GM10847 (cell line): ENCODE data around the gene RPL10.

ENCODE experiments used
- POLR2A ChIP-seq: IDR thresholded peaks from 2 replicates; pipeline ENCODE4 v1.6.1; 2011; ENCODE audit not compliant: insufficient read length; ENCODE audit errors: extremely low read depth

The RPL10 gene

DNA sequence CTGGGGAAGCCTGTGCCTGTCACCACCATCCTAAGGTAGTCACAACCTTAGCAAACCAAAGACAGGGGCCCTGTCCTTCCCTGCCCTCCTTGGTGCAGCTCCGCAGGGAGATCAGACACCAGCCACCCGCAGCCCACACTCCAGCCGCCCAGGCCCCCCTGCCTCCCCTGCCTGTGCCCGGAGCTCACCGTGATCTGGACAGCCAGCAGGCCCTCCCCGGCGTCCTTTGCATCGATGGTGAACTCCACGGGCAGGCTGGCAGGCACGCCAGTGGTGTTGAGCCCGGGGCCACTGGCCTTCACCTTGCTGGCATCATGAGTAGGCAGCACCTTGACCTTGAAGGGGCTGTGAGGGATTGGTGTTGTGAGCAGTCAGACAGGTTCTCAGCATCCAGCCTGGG, 40.2 kb upstream of the RPL10 start:
- no peak for TF ChIP-seq POLR2A

GRCh38 chrX:154358829-154359228, 39.3 kb upstream of the RPL10 start:
- TF ChIP-seq POLR2A = no peak

DNA sequence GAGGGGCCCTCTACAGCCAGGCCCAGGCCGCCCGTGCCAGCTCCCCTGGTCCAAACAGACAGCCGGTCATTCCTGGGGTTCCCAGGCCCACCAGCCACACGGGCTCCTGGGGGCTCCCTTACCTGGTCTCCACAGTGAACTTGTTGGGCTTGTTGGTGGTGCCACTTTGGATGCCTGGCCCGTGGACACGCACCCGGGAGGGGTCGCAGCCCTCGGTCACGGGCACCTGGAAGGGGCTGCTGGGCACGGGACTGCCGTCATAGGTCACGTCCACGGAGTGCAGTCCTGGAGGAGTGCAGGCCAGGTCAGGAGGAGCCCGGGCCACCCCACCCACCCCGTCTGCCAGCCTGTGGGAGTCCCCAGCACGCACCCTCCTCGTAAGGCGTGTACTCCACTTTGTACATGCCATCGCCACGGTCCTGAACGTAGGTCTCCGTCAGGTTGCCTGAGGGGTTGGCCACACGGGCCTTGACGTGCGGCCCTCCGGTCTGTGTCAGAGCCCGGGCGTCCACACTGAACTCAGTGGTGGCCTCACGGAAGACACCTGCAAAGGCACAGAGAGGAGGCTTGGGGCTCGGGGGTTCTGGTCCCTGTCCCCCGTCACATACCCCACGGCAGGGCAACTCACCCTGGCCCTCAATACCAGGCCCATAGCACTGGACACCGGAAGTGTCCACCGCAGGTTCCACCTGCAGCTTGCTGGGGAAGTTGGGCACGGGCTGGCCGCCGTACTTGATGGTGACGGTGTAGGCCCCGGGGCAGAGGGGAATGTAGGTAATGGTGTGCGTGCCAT, 38.6 kb upstream of the RPL10 start:
- no peak for TF ChIP-seq POLR2A

- TF ChIP-seq POLR2A = no peak
These were observed 37.9 kb upstream of the RPL10 start for GRCh38 chrX:154360155-154360713.

GRCh38 chrX:154362085-154362742, 36.0 kb upstream of the RPL10 start:
- no peak for TF ChIP-seq POLR2A

- no peak for TF ChIP-seq POLR2A
These were observed 34.3 kb upstream of the RPL10 start for GRCh38 chrX:154363706-154364439.

DNA sequence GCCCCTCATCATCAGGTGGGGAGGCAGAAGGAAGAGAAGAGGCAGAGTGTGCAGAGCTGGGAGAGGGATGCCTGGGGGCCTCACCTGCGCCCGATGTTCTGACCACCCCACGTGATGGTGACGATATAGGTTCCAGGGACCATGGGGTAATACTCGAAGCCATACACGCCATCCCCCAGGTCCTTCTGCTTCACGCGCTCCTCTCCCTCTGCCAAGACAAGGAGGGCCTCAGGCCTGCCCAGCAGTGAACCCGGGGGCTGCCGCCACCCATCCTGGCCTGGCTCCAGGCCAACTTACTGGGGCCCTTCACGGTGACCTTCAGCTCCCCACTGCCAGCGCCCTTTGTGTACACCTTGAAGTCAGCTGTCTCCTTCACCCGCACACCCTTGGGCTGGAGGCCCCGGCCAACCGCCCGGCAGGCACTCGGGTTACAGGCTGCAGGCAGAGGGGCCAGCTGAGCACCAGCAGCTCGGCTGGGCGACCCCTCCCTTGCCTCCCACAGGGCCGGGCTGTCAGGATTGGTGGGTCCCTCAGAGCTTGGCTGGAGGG, 33.1 kb upstream of the RPL10 start:
- no peak for TF ChIP-seq POLR2A

GRCh38 chrX:154365997-154366665, 32.0 kb upstream of the RPL10 start:
- no peak for TF ChIP-seq POLR2A

DNA sequence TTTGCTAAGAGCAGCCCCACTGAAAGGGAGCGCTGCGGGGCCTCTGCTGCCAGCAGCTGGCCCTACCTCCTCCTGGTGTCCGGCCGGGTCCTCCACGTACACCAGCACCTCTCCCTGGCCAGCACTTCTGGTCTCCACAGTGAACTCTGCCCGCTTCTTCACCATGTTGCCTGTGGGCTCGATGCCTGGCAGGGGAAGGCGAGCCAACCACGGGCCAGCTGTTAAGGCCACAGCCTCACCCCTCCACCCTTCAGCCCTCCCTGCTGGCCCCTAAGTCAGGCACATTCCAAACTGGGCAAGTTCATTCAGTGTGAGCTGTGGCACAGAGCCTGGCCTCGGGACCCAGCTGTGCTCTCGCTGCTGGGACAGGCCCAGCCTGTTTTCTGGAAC, 31.5 kb upstream of the RPL10 start:
- TF ChIP-seq POLR2A = no peak

- no peak for TF ChIP-seq POLR2A
These were observed 30.5 kb upstream of the RPL10 start for GRCh38 chrX:154367474-154368308.

DNA sequence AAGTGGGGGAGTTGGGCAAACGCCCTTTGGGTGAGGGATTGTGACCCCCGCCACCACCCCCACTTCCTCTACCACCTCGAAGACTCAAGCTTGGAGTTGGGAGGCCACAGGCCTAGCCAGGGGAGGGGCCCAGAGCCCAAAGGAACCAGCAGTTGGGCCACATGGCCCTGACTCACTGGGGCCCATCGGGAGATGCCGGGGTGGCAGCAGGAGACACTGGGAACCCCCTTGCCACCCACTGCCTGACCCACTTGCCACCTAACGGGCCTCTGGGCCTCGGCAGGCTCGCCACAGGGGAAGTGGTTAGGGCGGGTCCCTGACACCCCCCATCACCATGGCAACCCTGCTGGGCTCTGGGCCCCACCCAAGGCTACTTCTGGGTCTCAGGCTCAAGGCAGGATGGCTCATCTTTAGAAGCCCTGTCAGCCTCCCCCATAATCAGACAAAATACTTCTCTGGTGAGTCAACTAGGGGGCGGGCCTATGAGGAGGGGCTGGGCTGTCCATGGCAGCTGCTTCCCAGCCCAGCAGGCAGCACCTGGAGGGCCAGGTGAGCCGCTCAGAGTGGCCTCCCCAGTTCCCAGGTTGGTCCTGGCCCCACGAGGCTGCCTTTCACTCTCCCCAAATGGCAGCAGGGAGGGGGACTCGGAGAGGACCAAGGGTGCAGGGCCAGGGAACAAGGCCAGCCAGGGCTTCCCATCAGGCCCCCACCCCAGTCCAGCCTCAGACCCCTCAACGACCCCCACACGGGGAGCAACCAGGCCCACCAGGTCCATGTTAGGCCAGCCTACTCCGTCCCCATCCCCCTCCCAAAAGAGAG, 29.3 kb upstream of the RPL10 start:
- TF ChIP-seq POLR2A = no peak

DNA sequence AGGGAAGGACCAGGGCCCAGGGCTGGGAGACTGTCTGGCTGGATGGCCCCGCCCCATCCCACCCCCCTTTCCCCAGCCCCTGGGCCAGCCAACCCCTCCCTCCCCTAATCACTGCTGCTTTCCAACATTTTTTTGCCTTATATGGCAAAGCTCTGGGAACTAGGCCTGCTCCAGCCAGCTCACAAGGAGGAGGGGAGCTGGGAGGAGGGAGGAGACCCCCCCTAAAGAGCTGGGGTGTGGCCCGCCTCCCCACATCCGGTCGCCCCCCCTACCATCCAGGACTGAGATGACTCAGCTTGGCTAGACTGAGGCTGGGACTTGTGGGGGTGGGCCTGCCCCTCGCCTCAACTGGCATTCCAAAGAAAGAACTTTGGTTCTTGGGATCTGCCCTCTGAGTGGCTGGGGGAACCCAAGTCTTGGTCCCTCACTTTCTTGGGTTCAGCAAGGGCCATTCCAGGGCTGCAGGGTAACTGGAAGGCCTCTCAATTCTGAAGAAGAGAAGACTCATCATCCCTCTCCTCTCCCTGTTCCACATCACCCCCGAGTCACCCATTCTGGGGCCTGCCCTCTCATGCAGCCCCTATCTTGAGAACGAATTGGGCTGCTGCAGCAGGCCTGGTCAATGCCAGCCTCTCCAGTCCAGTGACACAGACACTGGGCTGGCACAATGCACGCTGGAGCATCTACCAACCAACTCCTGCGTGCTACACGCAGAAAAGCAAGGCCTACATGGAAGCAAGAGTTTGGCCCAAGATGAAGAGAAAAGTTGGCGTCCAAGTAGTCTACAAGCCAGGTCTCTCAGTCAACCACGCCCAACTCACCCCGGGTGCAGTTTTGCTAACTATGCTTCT, 28.5 kb upstream of the RPL10 start:
- no peak for TF ChIP-seq POLR2A
